GM18858 (cell line): ENCODE results near the gene DLG2.

Experiments
- ATAC-seq: cut with Tn5 transposase; IDR thresholded peaks from one replicate; pipeline ENCODE4 v1.9.1; 2021; ENCODE audit not compliant: unreplicated experiment

DLG2 gene

DNA sequence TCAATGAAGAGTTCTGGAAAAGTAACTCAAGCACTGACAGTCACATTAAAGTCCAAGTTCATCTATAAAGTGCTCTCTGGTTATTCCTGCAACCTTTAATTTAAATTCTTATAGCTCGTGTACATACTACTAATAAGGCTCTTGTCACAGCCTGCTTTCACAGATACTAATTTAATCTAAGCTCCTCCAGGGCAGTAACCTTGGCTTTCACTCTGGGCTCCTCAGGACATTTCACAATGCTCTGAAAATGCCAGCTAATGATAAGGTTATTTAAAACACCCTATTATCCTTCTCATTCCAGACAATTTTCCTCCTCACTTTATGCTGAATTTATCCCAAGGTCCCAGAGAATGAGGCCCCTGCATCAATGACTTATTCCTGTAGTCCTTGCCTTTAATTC lies 2098.3 kb downstream of the DLG2 start:
- no peak for ATAC-seq

DNA sequence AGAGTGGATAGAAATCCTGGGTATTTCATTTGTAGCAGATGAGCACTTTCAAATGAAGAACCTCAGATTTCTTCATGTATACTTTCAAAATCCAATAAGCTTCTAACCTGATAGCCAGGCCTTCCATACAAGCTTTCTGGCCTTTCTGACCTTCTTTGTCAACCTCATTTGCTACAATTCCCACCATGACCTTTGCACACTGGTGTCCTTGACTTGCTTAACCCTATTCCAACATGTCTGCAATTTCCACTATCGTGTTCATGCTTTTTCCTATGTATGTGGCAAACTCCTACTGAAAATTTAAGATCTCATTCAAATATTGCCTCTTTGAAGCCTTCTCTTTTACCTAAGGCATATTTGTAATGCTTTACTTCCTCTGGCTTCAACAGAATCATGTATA lies 2098.9 kb downstream of the DLG2 start:
- no peak for ATAC-seq

DNA sequence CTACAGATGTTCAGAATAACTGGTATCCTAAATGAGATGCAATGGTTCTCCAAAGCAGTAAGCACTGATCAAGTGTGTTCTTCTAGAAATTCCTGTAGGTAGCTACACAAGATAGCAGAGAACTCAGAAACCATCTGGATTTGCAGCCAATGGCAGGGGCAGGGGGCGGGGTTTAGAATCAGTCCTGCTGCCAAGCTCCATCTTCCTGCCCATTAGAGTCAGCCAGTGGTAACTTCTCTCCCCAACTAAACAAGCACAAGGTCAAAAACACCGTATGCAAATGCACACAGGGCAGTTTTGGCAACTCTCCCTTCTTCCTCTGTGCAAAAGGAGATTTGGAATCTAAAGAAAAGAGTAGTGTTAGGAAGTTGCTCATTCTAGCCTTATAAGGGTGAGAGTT lies 2103.5 kb downstream of the DLG2 start:
- no peak for ATAC-seq

DNA sequence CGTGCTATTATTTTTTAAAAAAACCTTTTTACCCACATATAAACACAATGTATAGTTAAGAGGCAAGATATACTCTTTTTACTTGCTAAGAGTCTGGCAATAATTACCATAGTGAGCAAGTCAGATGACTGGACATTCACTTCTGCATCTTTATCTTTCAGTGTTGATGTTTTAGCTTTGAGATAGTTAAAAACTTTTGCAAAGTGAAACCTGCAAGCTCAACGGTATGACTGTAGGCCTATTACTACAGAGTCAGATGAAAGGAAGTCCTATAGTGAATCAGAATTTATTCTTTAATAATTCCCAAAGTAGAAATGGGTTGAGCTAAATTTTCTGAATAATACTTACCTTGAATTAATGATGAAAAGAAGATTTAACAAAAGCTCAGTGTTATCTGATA lies 2104.2 kb downstream of the DLG2 start:
- ATAC-seq, result no peak

DNA sequence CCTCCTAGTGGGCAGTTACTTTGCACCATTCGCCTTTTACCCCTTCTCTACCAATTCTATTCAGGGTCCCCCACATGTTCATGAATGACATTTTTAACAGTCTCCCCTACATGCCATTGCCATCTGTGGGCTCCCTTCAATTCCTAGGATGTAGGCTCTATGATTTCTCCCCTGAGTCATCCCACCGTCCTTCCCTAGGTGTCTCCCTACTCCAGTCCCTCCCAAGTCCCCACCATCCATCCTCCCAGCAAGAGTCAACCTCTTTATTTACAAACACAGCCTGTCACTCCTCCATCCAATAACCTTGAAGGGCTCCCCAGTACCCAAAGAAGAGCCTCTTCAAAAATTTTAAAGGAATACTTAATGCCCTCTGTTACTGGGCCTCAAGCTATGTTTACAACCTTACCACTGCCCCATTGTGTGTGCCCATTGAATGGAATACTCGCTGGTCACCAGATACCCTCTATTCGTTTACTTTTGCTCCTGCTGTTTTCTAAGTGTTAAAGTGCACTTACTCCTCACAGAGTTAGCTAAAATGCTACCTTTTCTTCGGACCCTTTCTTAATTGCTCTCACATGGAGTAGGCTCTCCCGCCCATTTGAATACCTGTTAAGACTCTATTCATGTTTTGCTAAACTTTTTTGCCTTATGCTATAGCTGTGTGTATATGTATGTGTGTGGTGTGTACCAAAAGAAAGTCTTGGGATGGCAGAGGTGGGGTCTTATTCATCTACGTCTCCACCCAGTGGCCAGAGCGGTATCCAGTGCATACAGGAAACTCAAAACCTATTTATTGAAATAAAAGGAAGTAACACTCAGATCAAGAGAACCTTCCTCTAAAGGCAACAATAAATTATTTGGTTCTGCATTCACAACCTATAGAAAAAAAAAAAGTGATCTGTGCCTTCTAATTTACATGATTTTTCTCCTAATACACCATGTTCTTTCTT lies 2105.2 kb downstream of the DLG2 start:
- no peak for ATAC-seq

DNA sequence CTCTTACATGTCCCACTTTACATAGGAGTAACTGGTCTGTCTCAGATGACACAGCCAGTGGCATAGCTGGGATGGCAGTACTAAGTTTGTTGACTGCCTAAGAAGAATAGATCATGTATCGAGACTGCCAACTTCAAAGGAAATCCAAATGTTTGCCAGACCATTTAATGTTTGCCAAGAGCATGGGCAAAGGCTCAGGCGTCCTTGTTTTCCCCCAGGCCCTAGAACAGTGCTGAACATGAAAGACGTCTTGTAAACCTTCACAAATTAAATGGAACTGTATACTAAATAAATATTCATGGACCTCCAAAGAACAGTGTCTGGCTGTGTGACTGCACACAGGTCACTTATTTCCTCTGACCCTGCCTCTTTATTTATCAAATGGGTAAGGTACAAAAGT lies 2106.3 kb downstream of the DLG2 start:
- no peak for ATAC-seq

DNA sequence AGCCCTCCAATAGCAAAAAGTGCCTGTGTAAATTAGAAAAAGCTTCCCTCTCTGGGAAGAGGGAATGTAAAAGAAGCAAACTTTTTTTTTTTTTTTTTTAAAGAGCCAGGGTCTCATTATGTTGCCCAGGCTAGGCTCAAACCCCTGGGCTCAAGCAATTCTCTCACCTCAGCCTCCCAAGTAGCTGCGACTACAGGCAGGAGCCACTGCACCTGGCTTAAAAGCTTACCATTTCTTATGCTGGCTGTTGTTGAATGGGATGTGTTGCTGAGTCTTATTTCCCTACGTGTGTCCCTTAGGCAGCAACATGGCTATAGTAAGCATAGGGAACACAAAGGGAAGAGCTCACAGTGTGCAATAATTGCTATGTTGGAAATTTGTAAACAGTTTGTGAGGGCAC lies 2115.5 kb downstream of the DLG2 start:
- ATAC-seq, result no peak

DNA sequence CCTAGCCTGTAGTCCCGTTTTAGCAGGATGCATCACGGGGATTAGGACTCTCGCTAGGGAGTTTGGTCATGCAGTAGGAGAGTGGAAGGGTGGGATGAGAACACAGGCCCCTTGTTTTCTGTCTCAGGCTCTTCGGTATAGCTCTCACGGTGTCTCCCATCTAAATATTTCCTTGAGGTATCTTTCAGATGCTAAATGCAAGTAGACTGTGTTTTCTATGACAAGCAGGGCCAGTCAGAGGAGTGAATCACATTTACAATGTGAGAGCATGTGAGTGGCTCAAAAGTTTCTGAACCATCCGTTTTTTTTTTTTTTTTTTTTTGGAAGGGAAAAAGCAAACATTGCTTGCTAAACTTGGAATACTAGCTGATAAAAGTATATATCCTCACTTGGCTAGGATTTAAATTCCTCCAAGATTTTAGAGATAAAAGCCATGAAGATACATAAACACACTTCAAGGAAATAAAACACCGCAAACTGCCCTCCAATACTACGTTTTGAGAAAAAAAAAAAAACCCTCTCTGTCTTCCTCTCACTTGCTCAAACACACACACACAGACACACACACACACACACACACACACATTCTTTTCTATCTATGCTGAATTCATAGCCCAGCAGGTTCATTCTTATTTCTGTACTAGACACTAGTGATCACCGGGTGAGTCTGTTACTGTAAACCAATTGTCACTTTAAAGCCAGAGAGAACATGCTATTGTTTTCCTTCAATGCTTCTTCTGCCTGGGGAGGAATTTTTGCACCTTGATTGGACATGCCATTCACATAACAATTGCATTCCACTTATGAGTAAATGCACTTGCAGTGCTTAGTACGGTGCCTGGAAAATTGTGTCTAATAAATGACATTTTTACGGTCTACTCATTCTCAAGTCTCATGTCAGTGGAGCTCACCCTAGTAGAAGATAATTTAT lies 2116.3 kb downstream of the DLG2 start:
- no peak for ATAC-seq

DNA sequence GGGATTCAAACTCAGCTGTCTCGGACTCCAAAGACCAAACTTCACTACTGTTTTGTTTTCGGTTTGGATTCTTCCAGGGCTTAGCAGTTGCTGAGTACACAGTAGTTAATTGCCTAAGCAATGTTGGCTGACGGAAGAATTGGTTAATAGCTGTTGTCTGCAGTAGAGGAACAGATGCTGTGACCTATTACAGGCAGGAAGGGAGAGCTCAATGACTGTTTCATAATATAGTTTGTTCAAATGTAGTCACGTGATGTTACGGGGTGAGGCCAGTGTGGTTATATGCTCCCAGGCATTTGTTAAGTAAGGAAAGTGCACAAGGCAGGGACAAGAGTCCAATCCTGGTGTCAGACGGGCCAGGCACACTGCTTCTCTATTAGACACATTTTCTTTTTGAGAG lies 2118.3 kb downstream of the DLG2 start:
- no peak for ATAC-seq

DNA sequence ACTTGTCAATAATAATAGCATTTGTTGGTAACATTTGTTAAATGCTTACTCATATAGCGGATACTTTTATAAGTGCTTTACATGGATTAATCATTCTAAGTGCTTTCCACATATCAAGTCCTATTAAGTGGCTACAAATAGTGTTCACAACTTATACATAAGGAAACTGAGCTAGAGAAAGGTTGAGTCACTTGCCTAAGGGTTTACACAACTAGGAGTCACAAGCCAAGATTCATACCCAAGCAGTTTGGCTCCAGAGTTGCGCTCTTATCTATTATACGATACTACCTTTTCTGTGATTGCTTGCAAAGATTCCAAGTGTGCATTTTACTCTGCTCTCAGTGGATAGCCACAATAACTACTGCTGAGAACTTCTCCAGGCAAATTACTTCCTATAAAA lies 2125.1 kb downstream of the DLG2 start:
- no peak for ATAC-seq

DNA sequence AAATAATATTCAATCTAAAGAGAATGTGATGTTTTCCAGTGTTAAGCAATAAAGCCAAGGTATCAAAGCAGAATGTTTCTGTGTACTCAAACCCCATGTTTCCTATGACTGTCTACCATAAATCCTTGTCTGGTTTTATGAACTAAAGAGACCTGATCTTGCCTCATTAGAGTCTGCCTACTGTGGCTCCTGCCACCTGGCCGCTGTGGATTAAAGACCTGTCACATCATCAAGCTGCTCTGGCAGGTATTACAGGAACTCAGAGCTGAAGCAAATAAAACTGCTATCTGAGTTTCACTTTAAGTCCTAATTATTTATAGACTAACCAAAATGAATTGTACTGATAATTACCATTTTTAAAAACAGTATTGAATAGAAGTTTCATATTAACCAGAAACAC lies 2133.2 kb downstream of the DLG2 start:
- ATAC-seq, result no peak

DNA sequence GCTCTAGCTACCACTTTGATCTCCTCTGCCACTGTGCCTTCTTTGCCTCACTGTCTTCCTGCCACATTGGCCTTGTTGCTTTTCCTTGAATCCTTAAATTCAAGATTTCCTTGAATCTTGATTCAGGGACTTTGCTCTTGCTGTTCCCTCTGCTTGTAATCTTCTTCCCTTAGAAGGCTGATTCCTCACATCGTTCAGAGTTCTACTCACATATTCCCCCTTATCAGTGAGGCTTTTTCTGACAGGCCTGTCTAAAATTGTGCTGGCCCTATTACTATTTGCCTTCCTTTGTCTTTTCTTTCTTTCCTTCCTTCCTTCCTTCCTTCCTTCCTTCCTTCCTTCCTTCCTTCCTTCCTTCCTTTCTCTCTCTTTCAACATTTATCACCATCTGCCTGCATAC lies 2134.1 kb downstream of the DLG2 start:
- no peak for ATAC-seq

DNA sequence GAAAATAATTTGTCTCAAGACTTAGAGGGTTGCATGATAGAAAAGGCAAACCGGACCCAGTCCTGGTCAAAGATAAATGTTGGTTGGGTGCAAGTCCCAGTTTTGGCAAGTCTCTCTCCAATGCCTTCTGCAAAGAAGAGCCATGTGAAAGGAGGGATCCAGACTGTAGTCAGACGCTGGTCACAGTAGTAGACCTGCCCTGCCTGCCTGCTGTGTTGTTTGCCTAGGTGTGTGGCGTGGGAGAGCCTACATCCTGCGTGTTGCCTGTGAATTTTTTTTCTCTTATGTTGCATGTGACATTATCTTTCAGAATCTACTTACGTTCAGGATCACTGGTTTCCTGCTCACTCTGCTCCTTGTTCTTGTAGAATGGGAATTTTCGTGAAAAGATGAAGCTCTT lies 2143.3 kb downstream of the DLG2 start:
- no peak for ATAC-seq

DNA sequence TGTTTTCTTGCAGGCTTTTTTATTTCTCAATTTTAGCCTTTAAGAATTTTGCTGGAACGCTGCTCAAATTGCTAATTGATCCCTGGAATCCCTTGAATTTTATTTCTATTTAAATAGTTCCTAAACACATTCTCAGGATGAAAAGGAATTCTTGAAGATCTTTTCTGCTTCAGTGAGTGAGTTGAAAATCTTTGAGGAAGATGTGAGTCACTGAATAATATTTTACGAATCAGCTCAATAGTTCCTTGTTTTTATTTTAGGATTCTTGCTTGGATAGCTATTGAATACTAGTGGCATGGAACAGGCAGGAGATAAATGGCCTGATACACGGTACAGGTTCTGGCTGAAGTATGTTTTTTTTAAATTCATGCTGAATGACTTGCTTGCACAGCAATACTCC lies 2146.3 kb downstream of the DLG2 start:
- no peak for ATAC-seq

DNA sequence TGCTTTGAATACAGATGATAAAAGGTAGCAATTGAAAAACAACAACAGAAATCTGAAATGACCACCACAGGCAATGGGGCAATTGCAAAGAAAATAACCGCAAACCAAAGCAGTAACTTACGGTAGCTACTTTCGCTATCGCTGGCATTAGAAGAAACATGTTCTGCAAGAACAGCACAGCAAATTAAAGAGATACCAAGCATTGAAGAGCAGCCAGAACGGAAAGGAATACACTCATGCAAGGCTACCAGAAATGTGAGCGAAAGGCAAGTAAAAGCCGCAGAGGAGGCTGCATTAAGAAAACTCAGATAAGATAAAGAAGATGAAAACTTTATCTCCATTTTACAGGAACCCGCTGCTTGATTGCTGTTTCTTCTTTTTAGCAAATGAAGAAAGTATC lies 2146.9 kb downstream of the DLG2 start:
- no peak for ATAC-seq

DNA sequence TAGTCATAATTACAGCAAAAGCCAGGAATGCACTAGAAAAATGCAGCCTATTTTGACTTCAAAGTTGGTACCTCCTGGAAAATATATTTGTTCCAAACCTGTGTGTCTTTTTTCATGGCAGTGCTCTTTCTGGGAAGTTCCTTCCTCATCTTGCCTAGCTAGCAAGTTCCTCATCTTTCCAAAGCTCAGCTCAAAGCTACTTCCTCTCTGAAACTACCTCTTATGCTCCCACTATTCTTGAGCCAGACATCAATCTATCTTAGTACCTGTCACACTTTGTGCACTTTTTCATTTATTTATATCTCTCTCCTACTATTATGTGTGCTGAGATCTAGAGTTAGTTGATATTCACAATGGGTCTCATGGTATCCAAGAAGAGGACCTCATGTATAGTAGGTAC lies 2149.4 kb downstream of the DLG2 start:
- ATAC-seq, result no peak

DNA sequence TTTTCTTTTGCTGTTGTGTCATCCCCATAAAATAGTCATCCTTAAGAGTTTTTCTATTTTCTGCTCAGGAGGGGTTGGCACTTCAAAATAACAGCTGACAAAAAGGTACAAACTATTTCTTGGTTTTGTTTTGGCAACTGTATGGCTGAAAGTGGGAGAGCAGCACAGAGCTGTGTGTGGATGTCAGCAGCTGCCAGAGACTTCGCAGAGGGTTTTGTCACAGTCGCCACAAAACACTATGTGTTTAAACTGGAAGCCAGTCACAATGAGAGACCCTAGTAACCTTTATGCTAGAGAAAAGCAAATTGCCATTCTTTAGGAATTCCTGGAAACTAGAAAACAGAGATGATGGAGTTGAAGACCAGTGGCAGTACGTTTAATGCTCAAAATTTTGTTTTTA lies 2151.4 kb downstream of the DLG2 start:
- ATAC-seq, result no peak

DNA sequence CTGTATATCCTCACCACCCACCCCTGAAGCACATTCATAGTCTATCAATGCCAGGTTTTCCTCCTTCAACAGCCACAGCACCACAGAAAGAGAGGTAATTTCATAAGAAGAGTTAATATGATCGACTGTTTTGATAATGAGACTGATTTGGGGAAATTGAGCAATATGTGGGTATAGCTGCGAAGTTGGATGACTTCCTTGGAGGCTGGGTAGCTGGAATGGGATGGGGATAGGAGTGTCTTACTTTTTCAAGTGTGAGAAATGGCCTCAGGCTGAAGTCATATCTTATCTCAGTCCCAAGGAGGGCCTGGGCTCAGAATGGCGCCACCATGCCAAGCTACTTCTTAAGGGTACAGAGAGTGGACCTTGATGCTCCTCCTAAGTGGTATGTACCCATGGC lies 2153.4 kb downstream of the DLG2 start:
- no peak for ATAC-seq

DNA sequence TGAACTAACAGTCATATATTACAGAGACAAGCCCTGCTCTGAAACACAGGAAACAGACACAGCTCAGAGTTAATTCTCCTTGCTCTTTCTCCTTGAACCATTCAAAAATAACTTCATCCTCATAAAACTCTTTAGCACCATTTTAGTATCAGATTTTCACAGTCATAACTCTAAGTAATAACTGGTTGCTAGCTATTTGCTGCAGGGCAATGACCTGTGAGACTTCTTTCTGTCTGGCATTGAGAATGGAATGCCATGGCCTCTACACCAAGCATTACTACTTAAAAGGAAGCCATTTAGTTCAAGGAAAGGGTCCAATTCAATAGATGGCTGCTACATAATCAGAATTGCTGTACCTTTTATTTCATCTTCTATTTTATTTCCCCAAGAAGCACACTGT lies 2154.3 kb downstream of the DLG2 start:
- no peak for ATAC-seq

DNA sequence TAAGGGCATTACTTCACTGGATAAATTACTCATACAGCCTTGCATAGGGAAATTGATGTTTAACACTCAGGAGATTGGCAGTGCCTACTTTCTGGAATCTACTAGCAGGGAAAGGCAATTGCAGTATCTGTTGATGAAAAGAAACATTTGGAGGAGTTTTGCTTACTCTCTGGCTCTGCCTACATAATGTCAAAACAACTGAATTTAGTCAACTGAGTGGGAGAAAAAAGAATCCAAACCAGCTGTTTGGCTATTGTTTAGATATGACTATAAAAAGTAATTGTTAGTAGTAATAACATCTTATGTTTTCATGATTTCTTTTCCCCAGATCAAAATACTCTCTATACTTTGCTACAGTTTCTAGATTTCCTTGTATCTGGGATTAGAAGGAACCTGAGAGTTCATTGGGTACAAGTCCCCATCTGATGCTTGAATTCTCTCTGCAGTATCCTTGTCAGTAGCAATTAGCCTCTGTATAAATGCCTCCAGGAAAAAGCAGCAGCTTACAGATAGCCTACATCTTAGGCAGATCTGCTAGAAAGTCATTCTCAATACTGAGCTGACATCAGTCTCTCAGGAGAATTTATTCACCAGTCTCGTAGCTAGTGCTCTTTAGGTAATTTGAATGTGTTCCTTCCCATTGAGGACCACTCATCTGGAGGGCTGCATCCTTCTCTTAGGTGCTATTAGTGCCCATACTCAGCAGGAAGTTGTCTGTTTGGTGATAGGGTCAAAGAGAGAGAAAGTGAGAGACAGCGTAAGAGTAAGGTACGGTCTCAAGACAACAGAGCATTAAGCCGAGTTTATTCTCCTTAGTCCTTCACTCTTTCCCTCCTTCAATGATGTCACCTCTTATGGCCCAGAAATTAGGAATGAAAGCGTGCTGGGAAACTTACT lies 2155.1 kb downstream of the DLG2 start:
- ATAC-seq, result no peak

DNA sequence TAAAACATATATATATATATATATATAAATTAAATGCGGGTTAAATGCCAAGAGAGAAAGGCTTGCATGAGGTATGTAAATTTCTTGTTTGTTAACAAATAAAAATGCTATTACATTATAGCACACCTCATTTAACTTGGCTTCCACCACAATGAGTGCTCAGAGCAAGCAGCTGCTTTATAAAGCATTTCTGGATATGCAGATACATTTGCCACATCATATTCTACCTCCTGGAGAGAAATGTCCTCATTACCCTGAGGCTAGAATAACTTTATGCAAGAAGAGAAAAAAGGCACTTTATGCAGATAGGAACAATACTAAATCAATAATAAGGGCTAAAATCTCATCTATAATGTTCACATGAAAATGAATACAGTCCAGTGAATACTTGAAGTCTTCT lies 2159.3 kb downstream of the DLG2 start:
- ATAC-seq, result no peak
